Testis (tissue), 3 donors: Measurements from ENCODE around the gene TMEM198. TPM values are rescaled to one million over a fixed set of nuclear protein-coding genes. Genes with fewer than 3 reads are reported as not detected.

ENCODE experiments used
- DNase-seq: peaks from one replicate; pipeline ENCODE4 v3.0.0-alpha.2; 2019
- H3K27ac ChIP-seq, 2 donors: fragments of 200-600 bp; sonication (generic); one replicate each; pipeline ENCODE4 v1.5.1; 2019
- H3K27me3 ChIP-seq: fragments of 200-600 bp; sonication (generic); one replicate; pipeline ENCODE4 v1.5.1; 2019
- H3K36me3 ChIP-seq: fragments of 200-600 bp; sonication (generic); one replicate; pipeline ENCODE4 v1.5.1; 2017; ENCODE audit warnings: low read depth; ENCODE audit errors: missing control alignments
- H3K4me1 ChIP-seq: fragments of 200-600 bp; sonication (generic); one replicate; pipeline ENCODE4 v1.5.1; 2019
- H3K4me3 ChIP-seq, 2 donors: fragments of 200-600 bp; sonication (generic); one replicate each; pipeline ENCODE4 v1.5.1; 2017 to 2019
- H3K9me3 ChIP-seq: fragments of 200-600 bp; sonication (generic); one replicate; pipeline ENCODE4 v1.5.1; 2017
- POLR2A ChIP-seq: fragments of 450-650 bp; IDR thresholded peaks from one replicate; pipeline ENCODE4 v1.6.1; 2017; ENCODE audit warnings: antibody characterized with exemption, mild to moderate bottlenecking, moderate library complexity
- WGBS, 2 donors: methylation state at CpG; one replicate each; pipeline ENCODE4 v1.1.5; 2018; 5-methylcytosine and 5-hydroxymethylcytosine counted together
- intact Hi-C: fragments of 100-400 bp; cut with DNase I; formaldehyde crosslinking; loops from one replicate; pipeline ENCODE4 v1.15.1; 2023; ENCODE audit warnings: low total_unique reads
- polyA plus RNA-seq: library from polyadenylated mRNA; stranded (reverse); fragments of 350-450 nt; fragmentation: Illumina TruSeq; extraction: RNeasy Lipid Tissue Mini Kit (QIAGEN cat#74804); gene quantifications from one replicate; pipeline ENCODE4 v1.2.3, GENCODE V29; 2014; ENCODE audit warnings: low read depth, low replicate concordance; ENCODE audit not compliant: insufficient read depth
- total RNA-seq, 2 donors: library from RNA; depleted of rRNA; stranded (reverse); fragments of >200 nt; gene quantifications; one replicate each; pipeline ENCODE4 v1.2.3, GENCODE V29; 2016
- TF ChIP-seq, protein P1 (sequence below), 3 experiments: fragments of 450-650 bp in 2 of 3; fragments of 200-600 bp in 1 of 3; sonication (generic) in 1 of 3; IDR thresholded peaks; one replicate each; pipeline ENCODE4 v1.5.1; 2016 to 2019; ENCODE audit warnings: antibody characterized with exemption in 3 of 3, mild to moderate bottlenecking in 2 of 3, moderate library complexity in 1 of 3

The TMEM198 gene
- total and polyA plus RNA-seq, 3 donors from 2014 or later, result 7.3 to 11.8 (median 11.3) TPM

DNA sequence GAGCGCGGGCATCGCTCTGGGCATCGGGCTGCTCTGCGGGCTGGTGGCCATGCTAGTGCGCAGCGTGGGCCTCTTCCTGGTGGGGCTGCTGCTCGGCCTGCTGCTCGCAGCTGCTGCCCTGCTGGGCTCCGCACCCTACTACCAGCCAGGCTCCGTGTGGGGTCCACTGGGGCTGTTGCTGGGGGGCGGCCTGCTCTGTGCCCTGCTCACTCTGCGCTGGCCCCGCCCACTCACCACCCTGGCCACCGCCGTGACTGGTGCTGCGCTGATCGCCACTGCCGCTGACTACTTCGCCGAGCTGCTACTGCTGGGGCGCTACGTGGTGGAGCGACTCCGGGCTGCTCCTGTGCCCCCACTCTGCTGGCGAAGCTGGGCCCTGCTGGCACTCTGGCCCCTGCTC lies 3.8 kb downstream of the TMEM198 start:
- Histone ChIP-seq H3K27me3 (no peaks in the 10 kb centered on the region), H3K27ac (no peak overlapping the region), H3K4me1 (peaks cover 11% of the 10 kb centered on the region), H3K36me3 (no peaks in the 10 kb centered on the region), H3K9me3 (no peaks in the 10 kb centered on the region), H3K4me3 (no peak overlapping the region)
- no peak for DNase-seq
- 94 to 96% methylated on average over 10 to 26 of the region's 26 CpGs for WGBS, 2 donors
- intact Hi-C loops, result no loop called here
- TF ChIP-seq, protein P1, sequence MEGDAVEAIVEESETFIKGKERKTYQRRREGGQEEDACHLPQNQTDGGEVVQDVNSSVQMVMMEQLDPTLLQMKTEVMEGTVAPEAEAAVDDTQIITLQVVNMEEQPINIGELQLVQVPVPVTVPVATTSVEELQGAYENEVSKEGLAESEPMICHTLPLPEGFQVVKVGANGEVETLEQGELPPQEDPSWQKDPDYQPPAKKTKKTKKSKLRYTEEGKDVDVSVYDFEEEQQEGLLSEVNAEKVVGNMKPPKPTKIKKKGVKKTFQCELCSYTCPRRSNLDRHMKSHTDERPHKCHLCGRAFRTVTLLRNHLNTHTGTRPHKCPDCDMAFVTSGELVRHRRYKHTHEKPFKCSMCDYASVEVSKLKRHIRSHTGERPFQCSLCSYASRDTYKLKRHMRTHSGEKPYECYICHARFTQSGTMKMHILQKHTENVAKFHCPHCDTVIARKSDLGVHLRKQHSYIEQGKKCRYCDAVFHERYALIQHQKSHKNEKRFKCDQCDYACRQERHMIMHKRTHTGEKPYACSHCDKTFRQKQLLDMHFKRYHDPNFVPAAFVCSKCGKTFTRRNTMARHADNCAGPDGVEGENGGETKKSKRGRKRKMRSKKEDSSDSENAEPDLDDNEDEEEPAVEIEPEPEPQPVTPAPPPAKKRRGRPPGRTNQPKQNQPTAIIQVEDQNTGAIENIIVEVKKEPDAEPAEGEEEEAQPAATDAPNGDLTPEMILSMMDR (IDR thresholded peaks at IDR 0.05), result no peak
- TF ChIP-seq POLR2A, result no peak

DNA sequence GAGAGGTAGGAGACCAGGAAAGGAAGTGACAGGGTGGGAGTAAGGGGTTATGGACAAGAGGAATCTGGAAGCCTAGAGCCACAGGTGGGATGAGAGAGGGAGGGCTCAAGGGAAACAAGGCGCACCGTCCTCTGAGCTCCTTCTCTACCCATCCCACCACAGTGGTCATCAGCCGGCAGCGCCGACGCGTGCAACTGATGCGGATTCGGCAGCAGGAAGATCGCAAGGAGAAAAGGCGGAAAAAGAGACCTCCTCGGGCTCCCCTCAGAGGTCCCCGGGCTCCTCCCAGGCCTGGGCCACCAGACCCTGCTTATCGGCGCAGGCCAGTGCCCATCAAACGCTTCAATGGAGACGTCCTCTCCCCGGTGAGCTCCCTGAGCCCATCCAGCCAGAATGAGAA lies 5.2 kb downstream of the TMEM198 start:
- Histone ChIP-seq H3K4me1 (peaks cover 16% of the 10 kb centered on the region), H3K4me3 (no peak overlapping the region), H3K9me3 (no peaks in the 10 kb centered on the region), H3K27ac (no peak overlapping the region), H3K36me3 (no peaks in the 10 kb centered on the region), H3K27me3 (no peaks in the 10 kb centered on the region)
- intact Hi-C loops, result no loop called here
- 93% methylated on average over 13 to 18 of the region's 18 CpGs for WGBS, 2 donors
- no peak for DNase-seq
- TF ChIP-seq POLR2A, result no peak
- TF ChIP-seq, protein P1 (IDR thresholded peaks at IDR 0.05), result no peak

DNA sequence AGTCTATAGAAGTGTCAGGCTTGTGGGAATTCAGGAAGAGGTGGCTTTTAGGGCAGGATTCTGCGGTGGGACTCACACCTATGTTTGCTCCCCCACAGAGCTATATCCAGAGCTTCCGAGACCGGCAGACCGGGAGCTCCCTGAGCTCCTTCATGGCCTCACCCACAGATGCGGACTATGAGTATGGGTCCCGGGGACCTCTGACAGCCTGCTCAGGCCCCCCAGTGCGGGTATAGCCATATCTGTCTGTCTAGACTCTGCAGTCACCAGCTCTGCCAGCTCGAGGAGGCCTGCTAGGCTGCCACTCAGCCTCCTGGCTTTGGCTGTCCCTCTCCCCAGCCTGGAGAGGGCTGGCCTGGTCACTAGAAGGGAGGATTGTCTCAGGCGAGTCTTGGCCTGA lies 5.8 kb downstream of the TMEM198 start:
- Histone ChIP-seq H3K27me3 (no peaks in the 10 kb centered on the region), H3K27ac (no peak overlapping the region), H3K36me3 (no peaks in the 10 kb centered on the region), H3K4me1 (peaks cover 10% of the 10 kb centered on the region), H3K9me3 (no peaks in the 10 kb centered on the region), H3K4me3 (no peak overlapping the region)
- intact Hi-C loops, result no loop called here
- TF ChIP-seq POLR2A, result no peak
- TF ChIP-seq, protein P1 (IDR thresholded peaks at IDR 0.05), result no peak
- no peak for DNase-seq
- 88 to 100% methylated on average over 1 to 9 of the region's 9 CpGs for WGBS, 2 donors

DNA sequence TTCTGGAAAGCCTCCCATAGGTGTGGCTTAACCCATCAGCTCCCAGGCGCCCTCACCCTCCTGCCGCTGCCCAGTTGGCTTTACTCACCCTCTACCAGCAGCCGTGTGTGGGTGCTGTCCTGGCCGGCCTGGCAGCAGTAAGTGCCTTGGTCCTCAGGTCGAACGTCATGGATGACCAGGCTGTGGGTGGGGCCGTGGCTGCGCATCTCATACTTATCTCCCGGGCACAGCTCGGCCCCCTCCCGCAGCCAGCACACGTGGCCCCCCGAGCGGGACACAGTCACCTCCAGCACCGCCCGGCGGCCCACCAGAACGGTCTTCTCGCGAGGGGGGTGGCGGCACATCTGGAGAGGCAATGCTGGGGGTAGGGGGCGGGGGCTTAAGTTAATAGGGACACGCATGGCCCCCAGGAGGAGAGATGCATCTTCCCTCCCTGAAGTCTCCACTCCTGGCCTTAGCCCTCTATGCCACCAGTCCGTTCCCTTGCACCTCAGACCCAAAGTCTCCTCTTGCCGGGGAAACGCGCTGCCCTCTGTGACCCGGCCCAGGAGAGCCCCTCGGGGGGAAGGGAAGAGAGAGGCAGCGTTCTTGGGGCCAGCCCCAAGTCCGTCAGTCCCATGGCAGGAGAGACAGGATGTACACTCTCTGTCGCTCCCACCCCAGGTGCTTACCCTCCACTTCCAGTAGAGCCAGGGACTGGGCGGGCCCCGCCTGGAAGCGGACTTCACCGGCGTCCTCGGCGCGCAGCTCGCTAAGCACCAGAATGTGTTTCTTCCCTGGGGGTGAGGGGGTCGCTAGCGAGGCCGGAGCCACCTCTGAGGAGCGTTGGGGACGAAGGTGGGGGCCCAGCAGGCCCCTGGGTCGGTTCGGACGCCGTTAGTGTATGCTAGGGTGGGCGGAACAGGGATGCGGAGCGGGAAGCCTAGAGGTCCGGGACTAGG lies 7.9 kb downstream of the TMEM198 start:
- Histone ChIP-seq H3K27me3 (no peaks in the 10 kb centered on the region), H3K27ac (peak overlapping the region; percentile 83 to 91), H3K9me3 (no peaks in the 10 kb centered on the region), H3K4me1 (peaks cover 7% of the 10 kb centered on the region), H3K36me3 (no peaks in the 10 kb centered on the region), H3K4me3 (peak overlapping the region; percentile 55 to 67)
- DNase-seq, result peak; percentile 70
- 5 to 12% methylated on average over 16 to 54 of the region's 54 CpGs for WGBS, 2 donors
- intact Hi-C loops, result no loop called here
- TF ChIP-seq, protein P1 (IDR thresholded peaks at IDR 0.05), result no peak
- no peak for TF ChIP-seq POLR2A
